Measurements from ENCODE around the gene SNX3.
A peak's percentile ranks its signal among the peaks of the same experiment; 100 is the strongest.
"Not testable (repeated sequence)": the region's sequence is repeated elsewhere in the genome, so short reads cannot be mapped to it uniquely, and the experiment has no call there.

SNX3 gene

GRCh38 chr6:108260126-108260808 lies 573 bp downstream of the SNX3 start:
- DNase-seq (ENCODE audit: low read depth in 2 of 2) = peak in 1 of 2 donors; percentile 22

DNA sequence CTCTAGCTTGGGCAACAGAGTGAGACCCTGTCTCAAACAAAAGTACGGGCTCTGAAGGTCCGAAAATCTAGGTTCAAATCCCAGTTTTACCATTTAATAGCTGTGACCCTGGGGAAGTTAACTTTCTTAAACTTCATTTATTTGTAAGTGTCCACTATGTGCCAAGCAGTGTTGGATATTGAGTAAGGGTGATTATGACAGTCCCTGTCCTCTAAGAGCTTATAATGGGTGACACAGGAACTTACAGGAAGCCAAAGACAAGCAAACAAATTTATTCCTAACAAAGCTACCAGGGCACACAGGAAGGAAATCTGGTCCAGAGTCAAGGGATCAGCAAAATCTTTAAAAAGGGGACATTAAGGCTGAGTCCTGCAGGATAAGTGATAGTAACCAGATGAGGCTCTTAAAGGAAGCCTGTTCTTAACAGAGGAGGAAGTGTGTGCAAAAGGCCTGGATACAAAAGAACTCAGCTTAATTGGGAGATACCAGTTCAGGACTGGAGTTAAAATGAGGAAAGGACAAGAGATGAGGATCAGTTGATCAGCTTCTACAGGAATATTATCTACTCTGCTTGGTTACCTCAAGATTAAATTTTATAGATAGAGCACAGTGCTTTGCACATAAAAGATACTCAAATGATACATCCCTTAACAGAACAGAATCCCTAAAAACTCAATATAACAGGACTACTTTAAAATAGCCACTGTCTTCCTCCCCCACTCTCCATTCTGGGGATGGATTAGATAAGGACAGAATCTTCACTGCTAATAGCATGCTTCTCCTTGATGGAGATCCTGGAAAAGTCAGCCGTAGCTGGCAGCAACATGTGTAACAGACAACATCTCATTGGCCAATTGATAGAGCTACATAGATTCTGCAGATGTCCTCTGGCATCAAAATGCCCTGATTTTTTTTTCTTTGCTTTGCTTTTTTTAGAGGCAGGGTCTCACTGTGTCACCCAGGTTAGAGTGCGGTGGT lies 6.1 kb downstream of the SNX3 start:
- no peak for DNase-seq (ENCODE audit: low read depth in 2 of 2)

- no peak for DNase-seq (ENCODE audit: low read depth in 2 of 2)
Observed at GRCh38 chr6:108253241-108253640, 7.6 kb downstream of the SNX3 start.

DNA sequence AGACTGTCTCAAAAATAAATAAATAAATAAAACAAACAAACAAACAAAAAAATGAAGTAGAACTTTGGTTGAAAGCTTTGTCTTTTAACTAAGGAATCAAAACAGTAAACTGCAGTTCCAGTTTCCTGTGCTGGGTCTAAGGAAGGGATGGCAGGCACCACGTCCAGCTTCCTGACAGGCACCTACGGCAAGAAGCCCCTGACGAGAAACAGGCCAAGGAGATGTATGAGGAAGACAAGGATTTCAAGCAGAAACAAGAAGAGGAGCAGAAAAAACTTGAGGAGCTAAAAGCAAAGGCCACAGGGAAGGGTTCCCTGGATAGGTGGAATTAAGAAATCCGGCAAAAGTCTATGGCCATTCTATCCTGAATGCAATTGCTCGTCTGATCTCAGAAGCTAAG lies 8.8 kb downstream of the SNX3 start:
- no peak for DNase-seq (ENCODE audit: low read depth in 2 of 2)

DNA sequence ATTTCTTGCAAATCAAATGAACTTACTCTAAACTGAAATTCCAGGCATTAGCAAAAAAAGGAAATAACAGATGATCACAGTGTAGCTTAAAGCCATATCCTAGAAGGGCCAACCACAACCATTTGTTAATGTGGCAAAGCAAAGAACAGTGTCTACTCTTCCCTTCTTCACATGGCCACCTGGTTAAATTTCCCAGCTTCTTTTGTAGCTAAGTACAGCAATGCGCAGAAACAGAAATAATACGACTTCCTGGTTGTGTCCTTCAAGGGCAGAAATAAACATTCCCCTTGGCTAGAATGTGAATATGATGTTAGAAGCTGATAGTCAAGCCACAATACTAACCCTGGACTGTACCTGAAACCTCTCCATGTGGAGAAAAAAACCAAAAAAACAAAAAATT lies 9.6 kb downstream of the SNX3 start:
- no peak for DNase-seq (ENCODE audit: low read depth in 2 of 2)

GRCh38 chr6:108250240-108250866 lies 10.5 kb downstream of the SNX3 start:
- DNase-seq (ENCODE audit: low read depth in 2 of 2) = no peak

DNA sequence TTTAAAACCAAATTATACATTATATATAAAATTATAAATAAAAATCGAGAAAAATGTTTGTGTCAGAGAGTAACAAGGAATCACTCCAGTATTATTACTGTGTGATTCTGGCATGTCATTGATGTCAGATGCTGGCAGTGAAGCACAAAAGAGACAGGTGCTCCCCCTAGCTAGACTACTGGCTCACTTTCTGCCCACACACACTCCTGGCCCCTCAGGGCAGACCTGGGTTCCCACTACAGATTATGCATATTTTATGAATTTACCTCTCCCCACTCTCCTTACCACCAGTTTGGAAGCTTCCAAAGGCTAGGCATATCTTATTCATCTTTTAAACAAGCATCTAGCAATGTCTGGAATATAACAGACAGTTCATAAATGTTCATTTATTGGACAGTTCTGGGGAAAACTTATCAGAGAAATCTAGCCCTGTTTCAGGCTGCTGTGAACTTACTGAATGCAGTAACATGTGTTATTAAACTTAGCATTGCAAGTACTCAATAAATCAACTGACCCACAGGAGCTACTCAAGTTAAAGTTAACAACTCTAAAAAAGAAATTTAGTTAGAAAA lies 12.8 kb downstream of the SNX3 start:
- no peak for DNase-seq (ENCODE audit: low read depth in 2 of 2)

DNA sequence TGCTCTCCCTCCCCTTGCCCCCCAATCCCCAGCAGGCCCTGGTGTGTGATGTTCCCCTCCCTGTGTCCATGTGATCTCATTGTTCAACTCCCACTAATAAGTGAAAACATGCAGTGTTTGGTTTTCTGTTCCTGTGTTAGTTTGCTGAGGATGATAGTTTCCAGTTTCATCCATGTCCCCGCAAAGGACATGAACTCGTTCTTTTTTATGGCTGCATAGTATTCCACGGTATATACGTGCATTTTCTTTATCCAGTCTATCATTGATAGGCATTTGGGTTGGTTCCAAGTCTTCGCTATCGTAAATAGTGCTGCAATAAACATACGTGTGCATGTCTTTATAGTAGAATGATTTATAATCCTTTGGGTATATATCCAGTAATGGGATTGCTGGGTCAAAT lies 15.7 kb downstream of the SNX3 start:
- DNase-seq (ENCODE audit: low read depth in 2 of 2) = not testable (repeated sequence)

GRCh38 chr6:108243836-108244235 lies 17.0 kb downstream of the SNX3 start:
- DNase-seq (ENCODE audit: low read depth in 2 of 2) = no peak

- no peak for DNase-seq (ENCODE audit: low read depth in 2 of 2)
Observed at GRCh38 chr6:108242721-108243120, 18.1 kb downstream of the SNX3 start.

GRCh38 chr6:108242259-108242658 lies 18.6 kb downstream of the SNX3 start:
- DNase-seq (ENCODE audit: low read depth in 2 of 2) = no peak

GRCh38 chr6:108238322-108238721 lies 22.5 kb downstream of the SNX3 start:
- no peak for DNase-seq (ENCODE audit: low read depth in 2 of 2)

DNA sequence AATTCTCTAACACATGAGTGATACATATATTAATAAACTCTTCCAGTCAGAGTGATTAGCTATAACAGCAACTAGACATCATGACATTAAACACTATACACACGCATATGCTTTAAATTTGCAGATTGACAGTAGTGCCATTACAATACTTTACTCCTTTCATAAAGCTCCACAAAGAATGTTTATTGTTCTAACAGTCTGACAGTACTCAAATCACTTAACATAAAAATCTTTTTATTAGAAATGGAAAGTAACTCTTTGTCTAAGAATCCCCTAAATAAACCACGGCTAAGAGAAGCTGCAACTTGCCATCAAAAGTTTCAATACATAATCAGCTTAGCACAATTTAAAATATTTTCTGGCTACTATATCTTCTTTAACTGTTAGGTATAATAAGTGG lies 24.0 kb downstream of the SNX3 start:
- DNase-seq (ENCODE audit: low read depth in 2 of 2) = no peak

- DNase-seq (ENCODE audit: low read depth in 2 of 2) = no peak
Observed at GRCh38 chr6:108235127-108235526, 25.7 kb downstream of the SNX3 start.

DNA sequence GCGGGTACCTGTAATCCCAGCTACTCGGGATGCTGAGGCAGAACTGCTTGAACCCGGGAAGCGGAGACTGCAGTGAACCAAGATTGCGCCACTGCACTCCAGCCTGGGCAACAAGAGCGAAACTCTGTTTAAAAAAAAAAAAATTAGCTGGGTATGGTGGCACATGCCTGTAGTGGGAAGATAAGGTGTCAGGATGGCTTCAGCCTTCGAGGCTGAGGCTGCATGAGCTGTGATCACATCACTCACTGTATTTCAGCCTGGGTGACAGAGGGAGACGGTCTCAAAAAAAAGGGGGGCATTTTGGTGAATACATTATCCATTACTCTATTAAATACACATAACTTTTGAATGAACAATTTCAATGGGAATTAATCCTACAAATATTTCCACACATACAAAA lies 32.4 kb downstream of the SNX3 start:
- DNase-seq (ENCODE audit: low read depth in 2 of 2) = no peak

DNA sequence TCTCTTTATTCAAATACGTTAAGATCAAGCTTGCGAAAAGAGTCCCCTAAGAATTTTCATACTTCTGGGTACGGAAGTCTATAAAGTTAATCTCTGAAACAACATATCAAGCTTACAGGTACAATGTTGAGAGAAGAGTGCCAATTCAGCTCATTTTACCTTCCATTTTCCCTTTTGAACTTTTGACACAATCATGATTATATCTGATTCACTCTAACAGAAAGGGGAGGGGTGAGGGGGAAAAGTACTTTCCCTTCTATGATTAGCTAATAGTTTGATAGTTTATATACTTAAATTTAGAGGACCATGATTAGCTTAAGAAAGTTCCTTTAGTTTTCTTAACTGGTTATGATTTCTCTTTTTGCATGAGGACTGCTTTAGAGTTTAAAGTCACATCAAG lies 33.5 kb downstream of the SNX3 start:
- DNase-seq (ENCODE audit: low read depth in 2 of 2) = no peak

- DNase-seq (ENCODE audit: low read depth in 2 of 2) = no peak
Observed at GRCh38 chr6:108222504-108222903, 38.3 kb downstream of the SNX3 start.

GRCh38 chr6:108222064-108222463 lies 38.8 kb downstream of the SNX3 start:
- DNase-seq (ENCODE audit: low read depth in 2 of 2) = no peak

- DNase-seq (ENCODE audit: low read depth in 2 of 2) = no peak
Observed at GRCh38 chr6:108211671-108212070, 49.2 kb downstream of the SNX3 start.

DNA sequence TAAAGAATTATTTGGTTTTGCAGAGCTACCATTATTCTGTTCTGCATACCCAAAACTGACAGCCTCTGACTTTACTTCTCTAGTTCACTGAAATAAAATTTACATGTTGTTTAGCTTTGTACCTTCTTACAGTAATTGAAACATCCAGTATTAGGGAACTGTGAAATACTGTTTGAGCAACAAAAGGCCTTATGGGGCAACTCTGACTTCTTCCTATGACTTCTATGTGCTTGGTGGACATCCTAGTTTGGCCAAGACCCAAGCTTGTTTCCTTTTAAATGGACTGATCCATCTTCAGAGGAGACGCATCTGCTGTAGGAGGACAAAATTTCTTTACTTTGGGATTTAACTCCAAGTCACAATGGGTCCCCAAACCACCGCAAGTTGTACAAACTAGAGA lies 50.3 kb downstream of the SNX3 start:
- DNase-seq (ENCODE audit: low read depth in 2 of 2) = no peak

- DNase-seq (ENCODE audit: low read depth in 2 of 2) = no peak
Observed at GRCh38 chr6:108209738-108210137, 51.1 kb downstream of the SNX3 start.

DNA sequence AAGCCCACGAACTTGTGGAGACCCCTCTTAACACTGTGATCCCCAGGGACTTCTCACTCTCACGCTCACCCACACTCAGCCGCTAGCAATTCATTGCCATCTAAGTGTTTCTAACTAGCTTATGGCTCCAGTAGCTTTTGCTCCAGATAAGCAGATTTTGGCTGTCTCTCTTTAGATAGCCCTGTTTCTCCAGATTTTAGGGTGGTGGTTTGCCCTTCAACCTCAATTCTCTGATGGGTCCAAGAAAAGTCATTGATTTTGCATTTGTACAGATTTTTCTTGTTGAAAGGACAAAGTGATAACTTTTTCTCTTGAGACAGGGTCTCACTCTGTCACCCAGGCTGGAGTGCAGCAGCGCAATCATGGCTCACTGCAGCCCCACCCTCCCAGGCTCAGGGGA lies 53.8 kb downstream of the SNX3 start:
- DNase-seq (ENCODE audit: low read depth in 2 of 2) = no peak
